ENCODE results near the gene CAVIN2. TPM values are rescaled to one million over a fixed set of nuclear protein-coding genes. Genes with fewer than 3 reads are reported as not detected.

Gene CAVIN2
- total RNA-seq, 1 donor from 2014 or later: 50.6 TPM

GRCh38 chr2:191892391-191892790 is 45.5 kb upstream of the CAVIN2 start:
- H3K4me1 ChIP-seq: peaks cover 12% of the 10 kb centered on the region
- H3K36me3 ChIP-seq: no peaks in the 10 kb centered on the region
- no peaks in the 10 kb centered on the region for H3K27me3 ChIP-seq
- no peak for DNase-seq (ENCODE audit: extremely low spot score in 2 of 2)
- intact Hi-C loops (cut with DNase I): no loop called here
- H3K27ac ChIP-seq: no peak overlapping the region
- TF ChIP-seq POLR2A (IDR thresholded peaks at IDR 0.05) (no peak), POLR2AphosphoS5 (IDR thresholded peaks at IDR 0.05; ENCODE audit: insufficient read depth in 1 of 2, low read depth in 1 of 2) (no peak), CTCF (IDR thresholded peaks at IDR 0.05) (no peak)
- no peak overlapping the region for H3K4me3 ChIP-seq
- H3K9me3 ChIP-seq: no peaks in the 10 kb centered on the region

GRCh38 chr2:191891656-191892055 is 44.8 kb upstream of the CAVIN2 start:
- intact Hi-C loops (cut with DNase I): no loop called here
- Histone ChIP-seq H3K27ac (no peak overlapping the region), H3K9me3 (no peaks in the 10 kb centered on the region), H3K36me3 (no peaks in the 10 kb centered on the region), H3K4me3 (no peak overlapping the region), H3K27me3 (no peaks in the 10 kb centered on the region), H3K4me1 (peaks cover 12% of the 10 kb centered on the region)
- no peak for TF ChIP-seq POLR2A (IDR thresholded peaks at IDR 0.05)
- no peak for TF ChIP-seq POLR2AphosphoS5 (IDR thresholded peaks at IDR 0.05; ENCODE audit: insufficient read depth in 1 of 2, low read depth in 1 of 2)
- TF ChIP-seq CTCF (IDR thresholded peaks at IDR 0.05): no peak
- no peak for DNase-seq (ENCODE audit: extremely low spot score in 2 of 2)

- Histone ChIP-seq H3K27me3 (no peaks in the 10 kb centered on the region), H3K4me3 (no peak overlapping the region), H3K9me3 (no peaks in the 10 kb centered on the region), H3K27ac (no peak overlapping the region), H3K36me3 (no peaks in the 10 kb centered on the region), H3K4me1 (peaks cover 5% of the 10 kb centered on the region)
- no peak for DNase-seq (ENCODE audit: extremely low spot score in 2 of 2)
- TF ChIP-seq CTCF (IDR thresholded peaks at IDR 0.05) (no peak), POLR2AphosphoS5 (IDR thresholded peaks at IDR 0.05; ENCODE audit: insufficient read depth in 1 of 2, low read depth in 1 of 2) (no peak), POLR2A (IDR thresholded peaks at IDR 0.05) (no peak)
- intact Hi-C loops (cut with DNase I): no loop called here
Observed at GRCh38 chr2:191889931-191890330, 43.0 kb upstream of the CAVIN2 start.

- intact Hi-C loops (cut with DNase I): no loop called here
- no peak overlapping the region for H3K4me3 ChIP-seq
- H3K27me3 ChIP-seq: no peaks in the 10 kb centered on the region
- TF ChIP-seq CTCF (IDR thresholded peaks at IDR 0.05) (no peak), POLR2AphosphoS5 (IDR thresholded peaks at IDR 0.05; ENCODE audit: insufficient read depth in 1 of 2, low read depth in 1 of 2) (no peak), POLR2A (IDR thresholded peaks at IDR 0.05) (no peak)
- H3K27ac ChIP-seq: no peak overlapping the region
- H3K9me3 ChIP-seq: no peaks in the 10 kb centered on the region
- H3K4me1 ChIP-seq: no peaks in the 10 kb centered on the region
- no peaks in the 10 kb centered on the region for H3K36me3 ChIP-seq
- DNase-seq (ENCODE audit: extremely low spot score in 2 of 2): no peak
Observed at GRCh38 chr2:191888400-191889166, 41.7 kb upstream of the CAVIN2 start.

GRCh38 chr2:191885650-191886049 is 38.8 kb upstream of the CAVIN2 start:
- no peak for TF ChIP-seq POLR2AphosphoS5 (IDR thresholded peaks at IDR 0.05; ENCODE audit: insufficient read depth in 1 of 2, low read depth in 1 of 2)
- no peak for TF ChIP-seq POLR2A (IDR thresholded peaks at IDR 0.05)
- TF ChIP-seq CTCF (IDR thresholded peaks at IDR 0.05): no peak
- no peak overlapping the region for H3K4me3 ChIP-seq
- no peak overlapping the region for H3K27ac ChIP-seq
- no peaks in the 10 kb centered on the region for H3K4me1 ChIP-seq
- H3K9me3 ChIP-seq: no peaks in the 10 kb centered on the region
- no peak for DNase-seq (ENCODE audit: extremely low spot score in 2 of 2)
- H3K36me3 ChIP-seq: no peaks in the 10 kb centered on the region
- intact Hi-C loops (cut with DNase I): no loop called here
- no peaks in the 10 kb centered on the region for H3K27me3 ChIP-seq
